HCT116 (cell line): ENCODE data around the gene EPHB3. TPM values are rescaled to one million over a fixed set of nuclear protein-coding genes. Genes with fewer than 3 reads are reported as not detected.

Source experiments
- ATAC-seq: fragments of 200-7000 bp; cut with Tn5 transposase; 2 replicates; pipeline ENCODE4 v1.9.1; 2020; ENCODE audit warnings: mild to moderate bottlenecking, moderate library complexity
- BruUV-seq: library from RNA; stranded (reverse); fragments of 400-500 nt; replicated peaks from 2 replicates; lab custom pipeline; 2021; lab: Mats Ljungman, UMichigan
- CTCF ChIA-PET: fragments of 300-600 bp; sonication (Branson Sonifier 250); formaldehyde crosslinking; loops from one replicate; lab custom pipeline; 2021; ENCODE audit warnings: antibody characterized with exemption; lab: Charles Lee
- POLR2A ChIA-PET: fragments of 300-600, 350-600 bp; sonication (Branson Sonifier 250); formaldehyde crosslinking; loops from one replicate; lab custom pipeline; 2021; ENCODE audit warnings: antibody characterized with exemption; lab: Charles Lee
- RAD21 ChIA-PET, 2 experiments: fragments of 300-600 bp; sonication (Branson Sonifier 250); formaldehyde crosslinking; loops; one replicate each; lab custom pipeline; 2023; ENCODE audit warnings: low total read pairs in 2 of 2; ENCODE audit not compliant: uncharacterized antibody in 2 of 2, unreplicated experiment in 2 of 2, low non-redundant PET in 1 of 2; lab: Charles Lee
- DNase-seq: peaks from one replicate; pipeline ENCODE4 v3.0.0-alpha.2; 2010; ENCODE audit warnings: low read depth, low spot score
- H2AFZ ChIP-seq: fragments of 200-600 bp; shearing (Covaris generic), sonication (generic); 2 replicates; pipeline ENCODE4 v1.6.1; 2017; ENCODE audit warnings: low read depth, mixed run types, mixed read lengths, antibody characterized with exemption, low read length; ENCODE audit not compliant: poor library complexity, severe bottlenecking
- H3K27ac ChIP-seq: 2 replicates; pipeline ENCODE4 v1.5.1; 2012; ENCODE audit warnings: low read depth, low read length
- H3K27me3 ChIP-seq: fragments of 200-600 bp; sonication (generic); 2 replicates; pipeline ENCODE4 v1.6.1; 2016; ENCODE audit warnings: mixed run types, low read length, mixed read lengths; ENCODE audit not compliant: insufficient read depth
- H3K36me3 ChIP-seq, 2 experiments: fragments of 200-500 bp in 1 of 2; fragments of 200-600 bp in 1 of 2; sonication (Bioruptor generic) in 1 of 2; sonication (generic) in 1 of 2; 2 replicates each; pipeline versions ENCODE4 v1.5.1 to v1.6.1; 2014 to 2016; ENCODE audit warnings: low read length in 2 of 2, inconsistent platforms in 1 of 2, mixed read lengths in 1 of 2, mixed run types in 1 of 2; ENCODE audit not compliant: insufficient read depth in 2 of 2, control insufficient read depth in 1 of 2
- H3K4me1 ChIP-seq, 2 experiments: fragments of 200-600 bp in 1 of 2; sonication (generic) in 1 of 2; 2 replicates each; pipeline versions ENCODE4 v1.5.1 to v1.6.1; 2012 to 2017; ENCODE audit warnings: low read length in 2 of 2, inconsistent platforms in 1 of 2, mild to moderate bottlenecking in 1 of 2, mixed read lengths in 1 of 2, mixed run types in 1 of 2, moderate library complexity in 1 of 2; ENCODE audit not compliant: insufficient read depth in 2 of 2, control insufficient read depth in 1 of 2
- H3K4me2 ChIP-seq: fragments of 200-600 bp; sonication (generic); 2 replicates; pipeline ENCODE4 v1.6.1; 2017; ENCODE audit warnings: mixed run types, low read length, mixed read lengths
- H3K4me3 ChIP-seq, 2 experiments: fragments of 200-600 bp in 1 of 2; sonication (generic) in 1 of 2; replicated peaks in 1 of 2; 2 replicates each; pipeline ENCODE4 v1.5.1; 2011 to 2016; ENCODE audit warnings: low read length in 2 of 2, control low read depth in 1 of 2, low read depth in 1 of 2, mild to moderate bottlenecking in 1 of 2, mixed read lengths in 1 of 2, mixed run types in 1 of 2
- H3K79me2 ChIP-seq: fragments of 200-600 bp; sonication (generic); 2 replicates; pipeline ENCODE4 v1.6.1; 2017; ENCODE audit warnings: mild to moderate bottlenecking, mixed run types, low read length, moderate library complexity, mixed read lengths; ENCODE audit not compliant: insufficient read depth
- H3K9ac ChIP-seq: fragments of 200-600 bp; sonication (generic); 2 replicates; pipeline ENCODE4 v1.6.1; 2016; ENCODE audit warnings: low read length, mixed read lengths
- H3K9me2 ChIP-seq: fragments of 200-600 bp; sonication (generic), shearing (Covaris generic); 2 replicates; pipeline ENCODE4 v1.6.1; 2017; ENCODE audit warnings: mixed run types, mild to moderate bottlenecking, moderate library complexity; ENCODE audit not compliant: insufficient read depth
- H3K9me3 ChIP-seq, 2 experiments: fragments of 200-500 bp in 1 of 2; fragments of 200-600 bp in 1 of 2; sonication (Bioruptor generic) in 1 of 2; sonication (generic) in 1 of 2; 2 replicates each; pipeline ENCODE4 v1.6.1; 2014 to 2017; ENCODE audit warnings: low read length in 2 of 2, mixed read lengths in 2 of 2, inconsistent platforms in 1 of 2, low read depth in 1 of 2, mild to moderate bottlenecking in 1 of 2, mixed run types in 1 of 2, moderate library complexity in 1 of 2; ENCODE audit not compliant: control insufficient read depth in 1 of 2, insufficient read depth in 1 of 2
- H4K20me1 ChIP-seq: fragments of 200-600 bp; sonication (generic), shearing (Covaris generic); 2 replicates; pipeline ENCODE4 v1.6.1; 2017; ENCODE audit warnings: mixed run types, mild to moderate bottlenecking, moderate library complexity; ENCODE audit not compliant: insufficient read depth
- ATF3 ChIP-seq: IDR thresholded peaks from 2 replicates; pipeline ENCODE4 v1.6.1; 2012
- CEBPB ChIP-seq: IDR thresholded peaks from 2 replicates; pipeline ENCODE4 v1.6.1; 2012; ENCODE audit warnings: low read depth
- CTCF ChIP-seq, 3 experiments: fragments of 200-600 bp in 1 of 3; sonication (generic) in 1 of 3; IDR thresholded peaks in 2 of 3; conservative IDR thresholded peaks in 1 of 3; 2 replicates each; pipeline ENCODE4 v1.5.1; 2012 to 2017; ENCODE audit warnings: low read depth in 2 of 3, low read length in 2 of 3, antibody characterized with exemption in 1 of 3, borderline replicate concordance in 1 of 3, control low read depth in 1 of 3, mild to moderate bottlenecking in 1 of 3, mixed read lengths in 1 of 3, mixed run types in 1 of 3, moderate library complexity in 1 of 3; ENCODE audit not compliant: insufficient read depth in 1 of 3
- EGR1 ChIP-seq: IDR thresholded peaks from 2 replicates; pipeline ENCODE4 v1.6.1; 2012; ENCODE audit warnings: low read depth
- EZH2 ChIP-seq: fragments of 200-600 bp; sonication (generic); IDR thresholded peaks from 2 replicates; pipeline ENCODE4 v1.6.1; 2017; ENCODE audit warnings: antibody characterized with exemption, mixed run types
- EZH2phosphoT487 ChIP-seq: fragments of 200-600 bp; IDR thresholded peaks from 2 replicates; pipeline ENCODE4 v1.6.1; 2018; ENCODE audit warnings: antibody characterized with exemption, borderline replicate concordance
- FOSL1 ChIP-seq: IDR thresholded peaks from 2 replicates; pipeline ENCODE4 v1.6.1; 2012; ENCODE audit warnings: low read depth
- JUND ChIP-seq: IDR thresholded peaks from 2 replicates; pipeline ENCODE4 v1.6.1; 2012
- POLR2A ChIP-seq: IDR thresholded peaks from 2 replicates; pipeline ENCODE4 v1.7.0; 2011; ENCODE audit warnings: borderline replicate concordance; ENCODE audit not compliant: insufficient read depth, insufficient read length; ENCODE audit errors: extremely low read depth
- RAD21 ChIP-seq: IDR thresholded peaks from 2 replicates; pipeline ENCODE4 v1.6.1; 2012; ENCODE audit warnings: low read depth, mild to moderate bottlenecking
- REST ChIP-seq: IDR thresholded peaks from 2 replicates; pipeline ENCODE4 v1.6.1; 2012; ENCODE audit warnings: low read depth
- SP1 ChIP-seq: IDR thresholded peaks from 2 replicates; pipeline ENCODE4 v1.6.1; 2012; ENCODE audit warnings: low read depth
- SRF ChIP-seq: IDR thresholded peaks from 2 replicates; pipeline ENCODE4 v1.6.1; 2012; ENCODE audit warnings: low read depth
- TCF7L2 ChIP-seq: IDR thresholded peaks from 2 replicates; pipeline ENCODE4 v1.7.0; 2011; ENCODE audit warnings: borderline replicate concordance, inconsistent platforms; ENCODE audit not compliant: insufficient read depth, insufficient read length; ENCODE audit errors: extremely low read depth
- ZFX ChIP-seq: fragments of 450-650 bp; IDR thresholded peaks from 2 replicates; pipeline ENCODE4 v1.6.1; 2017
- ZNF274 ChIP-seq: fragments of 200-500 bp; sonication (Bioruptor generic); IDR thresholded peaks from 2 replicates; pipeline ENCODE4 v1.6.1; 2014; ENCODE audit warnings: mild to moderate bottlenecking, low read depth, low read length, inconsistent platforms
- intact Hi-C: fragments of 100-400 bp; cut with micrococcal nuclease; formaldehyde crosslinking; loops from 2 replicates; pipeline ENCODE4 v1.10.0; 2022
- total RNA-seq: library from RNA; stranded (reverse); gene quantifications from one replicate; pipeline ENCODE4 v1.2.1, GENCODE V29; 2021; ENCODE audit not compliant: unreplicated experiment

The EPHB3 gene
- total RNA-seq, 1 experiment from 2014 or later, result 6.5 TPM

GRCh38 chr3:184631472-184631861 is 69.9 kb downstream of the EPHB3 start:
- H3K27me3 ChIP-seq, result no peaks in the 10 kb centered on the region
- CTCF ChIA-PET, result no interaction called here
- RAD21 ChIA-PET, result no interaction called here

More at GRCh38 chr3:184631472-184631861, 69.9 kb downstream of the EPHB3 start:
- POLR2A ChIA-PET, result no interaction called here
- H3K4me3 ChIP-seq, result no peak overlapping the region
- no peaks in the 10 kb centered on the region for H3K79me2 ChIP-seq
- no peak overlapping the region for H3K4me2 ChIP-seq
- DNase-seq (no peak), ATAC-seq (no peak)
- no peaks in the 10 kb centered on the region for H3K9me3 ChIP-seq
- no TSS peak for BruUV-seq
- H3K36me3 ChIP-seq, result no peaks in the 10 kb centered on the region
- no peak overlapping the region for H2AFZ ChIP-seq
- intact Hi-C loops, result no loop called here
- no peaks in the 10 kb centered on the region for H4K20me1 ChIP-seq
- TF ChIP-seq EZH2phosphoT487 (no peak), EZH2 (no peak), ATF3 (no peak), JUND (no peak), CEBPB (no peak), TCF7L2 (no peak), CTCF (IDR thresholded peaks at IDR 0.05 in 2 of 3, conservative IDR thresholded peaks at IDR 0.05 in 1 of 3; ENCODE audit: borderline replicate concordance in 1 of 3, insufficient read depth in 1 of 3, low read depth in 2 of 3, low read length in 2 of 3) (no peak), RAD21 (no peak), ZFX (no peak), POLR2A (no peak), REST (no peak), SP1 (no peak), ZNF274 (no peak), EGR1 (no peak), FOSL1 (no peak), SRF (no peak)
- H3K4me1 ChIP-seq, result peaks cover 0 to 6% of the 10 kb centered on the region in 2 experiments; a peak in 1 of 4 replicates
- H3K9ac ChIP-seq, result no peak overlapping the region
- no peak overlapping the region for H3K27ac ChIP-seq
- no peaks in the 10 kb centered on the region for H3K9me2 ChIP-seq
